Measurements from ENCODE around the gene ADGRA3. TPM values are rescaled to one million over a fixed set of nuclear protein-coding genes. Genes with fewer than 3 reads are reported as not detected.

The ADGRA3 gene
- total and polyA plus RNA-seq, 2 of the 13 experiments (the other 11 are each of a cell fraction or from before 2014, with no cell fraction given), result 32.2 to 40.8 TPM

GRCh38 chr4:22498866-22499265 lies 17.0 kb downstream of the ADGRA3 start:
- POLR2A ChIA-PET, result no interaction called here

More at GRCh38 chr4:22498866-22499265, 17.0 kb downstream of the ADGRA3 start:
- ATAC-seq, result no peak
- intact Hi-C loops (cut with micrococcal nuclease; ENCODE audit: unreplicated experiment), result no loop called here
- in situ Hi-C loops (cut with HindIII; ENCODE audit: extremely low pct_ligation_motif_present, low pct_unique_long_range_greater_than_20kb), result no loop called here
- H3K36me3 ChIP-seq (replicated peaks in 1 of 2; ENCODE audit: control insufficient read depth in 1 of 2, insufficient read depth in 2 of 2, low read length in 2 of 2), result no peaks in the 10 kb centered on the region
- FAIRE-seq, result no peak
- no peak overlapping the region for H3K27ac ChIP-seq (ENCODE audit: extremely low read length, insufficient read depth, low read length)
- CTCF ChIA-PET (ENCODE audit: low intra/inter-chr PET ratio, low total read pairs), result no interaction called here
- 74% methylated on average over 6 of the region's 6 CpGs for WGBS (ENCODE audit: low lambda C conversion rate)
- peaks cover 11% of the 10 kb centered on the region for H3K4me1 ChIP-seq (ENCODE audit: insufficient read depth, low read length)
- no TSS peak for BruUV-seq (replicated peaks)
- H3K9ac ChIP-seq (ENCODE audit: insufficient read depth, low read depth, low read length), result no peak overlapping the region
- peaks cover 67% of the 10 kb centered on the region for H3K79me2 ChIP-seq (ENCODE audit: insufficient read depth, low read length)
- H3K27me3 ChIP-seq (ENCODE audit: control insufficient read depth in 1 of 2, insufficient read depth in 2 of 2, low read length in 2 of 2), result no peaks in the 10 kb centered on the region
- H2AFZ ChIP-seq (ENCODE audit: low read length), result no peak overlapping the region
- no peaks in the 10 kb centered on the region for H4K20me1 ChIP-seq (ENCODE audit: insufficient read depth, low read length)
- no peak overlapping the region for H3K4me2 ChIP-seq (ENCODE audit: low read depth, low read length)
- no peak for DNase-seq (ENCODE audit: low spot score)
- no peak overlapping the region for H3K4me3 ChIP-seq (replicated peaks in 1 of 3; ENCODE audit: insufficient read depth in 1 of 3, low read depth in 2 of 3, low read length in 3 of 3)
- TF ChIP-seq AGO1 (IDR thresholded peaks at IDR 0.05; ENCODE audit: low read depth, low read length, poor library complexity, severe bottlenecking), result no peak
- TF ChIP-seq ZBTB43 (CRISPR knock-in tag; conservative IDR thresholded peaks at IDR 0.05), result no peak
- no peak for TF ChIP-seq NBN (conservative IDR thresholded peaks at IDR 0.05)
- TF ChIP-seq, protein P1, sequence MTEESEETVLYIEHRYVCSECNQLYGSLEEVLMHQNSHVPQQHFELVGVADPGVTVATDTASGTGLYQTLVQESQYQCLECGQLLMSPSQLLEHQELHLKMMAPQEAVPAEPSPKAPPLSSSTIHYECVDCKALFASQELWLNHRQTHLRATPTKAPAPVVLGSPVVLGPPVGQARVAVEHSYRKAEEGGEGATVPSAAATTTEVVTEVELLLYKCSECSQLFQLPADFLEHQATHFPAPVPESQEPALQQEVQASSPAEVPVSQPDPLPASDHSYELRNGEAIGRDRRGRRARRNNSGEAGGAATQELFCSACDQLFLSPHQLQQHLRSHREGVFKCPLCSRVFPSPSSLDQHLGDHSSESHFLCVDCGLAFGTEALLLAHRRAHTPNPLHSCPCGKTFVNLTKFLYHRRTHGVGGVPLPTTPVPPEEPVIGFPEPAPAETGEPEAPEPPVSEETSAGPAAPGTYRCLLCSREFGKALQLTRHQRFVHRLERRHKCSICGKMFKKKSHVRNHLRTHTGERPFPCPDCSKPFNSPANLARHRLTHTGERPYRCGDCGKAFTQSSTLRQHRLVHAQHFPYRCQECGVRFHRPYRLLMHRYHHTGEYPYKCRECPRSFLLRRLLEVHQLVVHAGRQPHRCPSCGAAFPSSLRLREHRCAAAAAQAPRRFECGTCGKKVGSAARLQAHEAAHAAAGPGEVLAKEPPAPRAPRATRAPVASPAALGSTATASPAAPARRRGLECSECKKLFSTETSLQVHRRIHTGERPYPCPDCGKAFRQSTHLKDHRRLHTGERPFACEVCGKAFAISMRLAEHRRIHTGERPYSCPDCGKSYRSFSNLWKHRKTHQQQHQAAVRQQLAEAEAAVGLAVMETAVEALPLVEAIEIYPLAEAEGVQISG (CRISPR knock-in tag; IDR thresholded peaks at IDR 0.05), result no peak
- TF ChIP-seq CBX5 (CRISPR knock-in tag; IDR thresholded peaks at IDR 0.05; ENCODE audit: borderline replicate concordance), result no peak
- TF ChIP-seq, protein P2, sequence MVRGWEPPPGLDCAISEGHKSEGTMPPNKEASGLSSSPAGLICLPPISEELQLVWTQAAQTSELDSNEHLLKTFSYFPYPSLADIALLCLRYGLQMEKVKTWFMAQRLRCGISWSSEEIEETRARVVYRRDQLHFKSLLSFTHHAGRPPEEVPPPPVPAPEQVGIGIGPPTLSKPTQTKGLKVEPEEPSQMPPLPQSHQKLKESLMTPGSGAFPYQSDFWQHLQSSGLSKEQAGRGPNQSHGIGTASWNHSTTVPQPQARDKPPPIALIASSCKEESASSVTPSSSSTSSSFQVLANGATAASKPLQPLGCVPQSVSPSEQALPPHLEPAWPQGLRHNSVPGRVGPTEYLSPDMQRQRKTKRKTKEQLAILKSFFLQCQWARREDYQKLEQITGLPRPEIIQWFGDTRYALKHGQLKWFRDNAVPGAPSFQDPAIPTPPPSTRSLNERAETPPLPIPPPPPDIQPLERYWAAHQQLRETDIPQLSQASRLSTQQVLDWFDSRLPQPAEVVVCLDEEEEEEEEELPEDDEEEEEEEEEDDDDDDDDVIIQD (CRISPR knock-in tag; IDR thresholded peaks at IDR 0.05; ENCODE audit: low read depth), result no peak
- no peak for TF ChIP-seq ERF (CRISPR knock-in tag; IDR thresholded peaks at IDR 0.05)
- TF ChIP-seq, protein P3, sequence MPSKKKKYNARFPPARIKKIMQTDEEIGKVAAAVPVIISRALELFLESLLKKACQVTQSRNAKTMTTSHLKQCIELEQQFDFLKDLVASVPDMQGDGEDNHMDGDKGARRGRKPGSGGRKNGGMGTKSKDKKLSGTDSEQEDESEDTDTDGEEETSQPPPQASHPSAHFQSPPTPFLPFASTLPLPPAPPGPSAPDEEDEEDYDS (CRISPR knock-in tag; IDR thresholded peaks at IDR 0.05), result no peak
- TF ChIP-seq GABPA (IDR thresholded peaks at IDR 0.05; ENCODE audit: low read depth, low read length), result no peak
- TF ChIP-seq GABPA (CRISPR knock-in tag; IDR thresholded peaks at IDR 0.05; ENCODE audit: low read depth), result no peak
- no peak for TF ChIP-seq ZNF775 (CRISPR knock-in tag; IDR thresholded peaks at IDR 0.05; ENCODE audit: borderline replicate concordance)
- no peak for TF ChIP-seq SP1 (IDR thresholded peaks at IDR 0.05)
- TF ChIP-seq SP1 (CRISPR knock-in tag; IDR thresholded peaks at IDR 0.05), result no peak
- TF ChIP-seq PAX8 (CRISPR knock-in tag; IDR thresholded peaks at IDR 0.05; ENCODE audit: borderline replicate concordance), result no peak
- TF ChIP-seq ZNF567 (CRISPR knock-in tag; IDR thresholded peaks at IDR 0.05; ENCODE audit: borderline replicate concordance), result no peak
- H3K9me3 ChIP-seq (ENCODE audit: low read length), result no peaks in the 10 kb centered on the region
